Measurements from ENCODE around the gene SKAP2. TPM values are rescaled to one million over a fixed set of nuclear protein-coding genes. Genes with fewer than 3 reads are reported as not detected.

The SKAP2 gene
- total RNA-seq, 6 experiments from 2014 or later = 7.2 to 12.3 (median 9.1) TPM

GRCh38 chr7:26726051-26726450 is 138.3 kb downstream of the SKAP2 start:
- no peak for TF ChIP-seq CTCF (IDR thresholded peaks at IDR 0.05)
- no peak overlapping the region for H3K27ac Mint-ChIP-seq
- no peaks in the 10 kb centered on the region for H3K4me1 Mint-ChIP-seq (ENCODE audit: low read depth)
- H3K9me3 Mint-ChIP-seq = no peaks in the 10 kb centered on the region
- H3K4me3 Mint-ChIP-seq = no peak overlapping the region
- no peaks in the 10 kb centered on the region for H3K27me3 Mint-ChIP-seq (ENCODE audit: insufficient read depth)
- H3K36me3 Mint-ChIP-seq (ENCODE audit: low read depth) = no peaks in the 10 kb centered on the region
- DNase-seq = no peak

GRCh38 chr7:26724795-26725194 is 139.6 kb downstream of the SKAP2 start:
- H3K4me3 Mint-ChIP-seq = no peak overlapping the region
- no peak for DNase-seq
- H3K27ac Mint-ChIP-seq = no peak overlapping the region
- no peaks in the 10 kb centered on the region for H3K27me3 Mint-ChIP-seq (ENCODE audit: insufficient read depth)
- H3K36me3 Mint-ChIP-seq (ENCODE audit: low read depth) = no peaks in the 10 kb centered on the region
- H3K9me3 Mint-ChIP-seq = no peaks in the 10 kb centered on the region
- no peak for TF ChIP-seq CTCF (IDR thresholded peaks at IDR 0.05)
- no peaks in the 10 kb centered on the region for H3K4me1 Mint-ChIP-seq (ENCODE audit: low read depth)

GRCh38 chr7:26723129-26723528 is 141.3 kb downstream of the SKAP2 start:
- no peaks in the 10 kb centered on the region for H3K27me3 Mint-ChIP-seq (ENCODE audit: insufficient read depth)
- H3K4me3 Mint-ChIP-seq = no peak overlapping the region
- TF ChIP-seq CTCF (IDR thresholded peaks at IDR 0.05) = no peak
- DNase-seq = no peak
- H3K9me3 Mint-ChIP-seq = no peaks in the 10 kb centered on the region
- H3K4me1 Mint-ChIP-seq (ENCODE audit: low read depth) = no peaks in the 10 kb centered on the region
- H3K27ac Mint-ChIP-seq = no peak overlapping the region
- no peaks in the 10 kb centered on the region for H3K36me3 Mint-ChIP-seq (ENCODE audit: low read depth)

GRCh38 chr7:26721450-26721849 is 142.9 kb downstream of the SKAP2 start:
- H3K36me3 Mint-ChIP-seq (ENCODE audit: low read depth) = no peaks in the 10 kb centered on the region
- DNase-seq = no peak
- H3K4me1 Mint-ChIP-seq (ENCODE audit: low read depth) = no peaks in the 10 kb centered on the region
- H3K4me3 Mint-ChIP-seq = no peak overlapping the region
- H3K27ac Mint-ChIP-seq = no peak overlapping the region
- no peak for TF ChIP-seq CTCF (IDR thresholded peaks at IDR 0.05)
- no peaks in the 10 kb centered on the region for H3K9me3 Mint-ChIP-seq
- H3K27me3 Mint-ChIP-seq (ENCODE audit: insufficient read depth) = no peaks in the 10 kb centered on the region

GRCh38 chr7:26718063-26718462 is 146.3 kb downstream of the SKAP2 start:
- H3K36me3 Mint-ChIP-seq (ENCODE audit: low read depth) = no peaks in the 10 kb centered on the region
- H3K4me3 Mint-ChIP-seq = no peak overlapping the region
- TF ChIP-seq CTCF (IDR thresholded peaks at IDR 0.05) = no peak
- no peak for DNase-seq
- H3K4me1 Mint-ChIP-seq (ENCODE audit: low read depth) = no peaks in the 10 kb centered on the region
- H3K27me3 Mint-ChIP-seq (ENCODE audit: insufficient read depth) = no peaks in the 10 kb centered on the region
- H3K27ac Mint-ChIP-seq = no peak overlapping the region
- H3K9me3 Mint-ChIP-seq = no peaks in the 10 kb centered on the region

- no peak for TF ChIP-seq CTCF (IDR thresholded peaks at IDR 0.05)
- Mint-ChIP-seq H3K4me3 (no peak overlapping the region), H3K36me3 (ENCODE audit: low read depth) (no peaks in the 10 kb centered on the region), H3K27me3 (ENCODE audit: insufficient read depth) (no peaks in the 10 kb centered on the region), H3K9me3 (no peaks in the 10 kb centered on the region), H3K27ac (no peak overlapping the region), H3K4me1 (ENCODE audit: low read depth) (no peaks in the 10 kb centered on the region)
- no peak for DNase-seq
Measured at GRCh38 chr7:26714438-26714837, 150.0 kb downstream of the SKAP2 start.
